GM21723 (cell line): ENCODE results near the gene CENPI.
"Not testable (repeated sequence)": the region's sequence is repeated elsewhere in the genome, so short reads cannot be mapped to it uniquely, and the experiment has no call there.

Source experiments
- ATAC-seq: cut with Tn5 transposase; IDR thresholded peaks from one replicate; pipeline ENCODE4 v1.9.1; 2021; ENCODE audit warnings: mild to moderate bottlenecking, moderate library complexity; ENCODE audit not compliant: unreplicated experiment

CENPI gene, protein sequence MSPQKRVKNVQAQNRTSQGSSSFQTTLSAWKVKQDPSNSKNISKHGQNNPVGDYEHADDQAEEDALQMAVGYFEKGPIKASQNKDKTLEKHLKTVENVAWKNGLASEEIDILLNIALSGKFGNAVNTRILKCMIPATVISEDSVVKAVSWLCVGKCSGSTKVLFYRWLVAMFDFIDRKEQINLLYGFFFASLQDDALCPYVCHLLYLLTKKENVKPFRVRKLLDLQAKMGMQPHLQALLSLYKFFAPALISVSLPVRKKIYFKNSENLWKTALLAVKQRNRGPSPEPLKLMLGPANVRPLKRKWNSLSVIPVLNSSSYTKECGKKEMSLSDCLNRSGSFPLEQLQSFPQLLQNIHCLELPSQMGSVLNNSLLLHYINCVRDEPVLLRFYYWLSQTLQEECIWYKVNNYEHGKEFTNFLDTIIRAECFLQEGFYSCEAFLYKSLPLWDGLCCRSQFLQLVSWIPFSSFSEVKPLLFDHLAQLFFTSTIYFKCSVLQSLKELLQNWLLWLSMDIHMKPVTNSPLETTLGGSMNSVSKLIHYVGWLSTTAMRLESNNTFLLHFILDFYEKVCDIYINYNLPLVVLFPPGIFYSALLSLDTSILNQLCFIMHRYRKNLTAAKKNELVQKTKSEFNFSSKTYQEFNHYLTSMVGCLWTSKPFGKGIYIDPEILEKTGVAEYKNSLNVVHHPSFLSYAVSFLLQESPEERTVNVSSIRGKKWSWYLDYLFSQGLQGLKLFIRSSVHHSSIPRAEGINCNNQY

GRCh38 chrX:101097546-101098453, at the start of gene CENPI:
CENPI (plus strand) TSS chrX:101098204; CDS start chrX:101101071, 2,867 bp downstream.
- peak; percentile 99 for ATAC-seq

DNA sequence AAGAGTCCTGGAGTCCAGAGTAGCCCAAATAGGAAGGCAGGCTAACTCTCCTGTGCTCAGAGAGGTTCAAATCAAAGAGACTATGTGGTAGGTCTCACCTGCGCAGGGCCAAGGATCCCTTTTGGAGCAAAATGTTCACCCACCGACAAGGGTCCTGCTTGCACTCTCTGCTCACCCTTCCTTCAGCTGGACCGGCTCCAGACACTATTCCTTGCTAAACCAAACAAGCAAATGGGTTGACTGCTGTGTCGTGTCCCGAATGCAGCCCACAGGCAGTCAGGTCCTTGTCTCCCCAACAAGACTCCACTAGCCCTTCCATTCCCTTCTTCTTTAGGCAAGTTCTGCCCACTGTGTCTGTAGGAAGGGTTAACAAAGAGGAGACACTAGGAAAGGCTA, 46.9 kb upstream of the CENPI start:
- ATAC-seq, result peak; percentile 9

GRCh38 chrX:101051549-101052302, 46.3 kb upstream of the CENPI start, which contains the start of gene TRMT2B:
TRMT2B (minus strand) TSS chrX:101052111; CDS start chrX:101042289, 9,822 bp downstream.
- peak; percentile 94 for ATAC-seq

DNA sequence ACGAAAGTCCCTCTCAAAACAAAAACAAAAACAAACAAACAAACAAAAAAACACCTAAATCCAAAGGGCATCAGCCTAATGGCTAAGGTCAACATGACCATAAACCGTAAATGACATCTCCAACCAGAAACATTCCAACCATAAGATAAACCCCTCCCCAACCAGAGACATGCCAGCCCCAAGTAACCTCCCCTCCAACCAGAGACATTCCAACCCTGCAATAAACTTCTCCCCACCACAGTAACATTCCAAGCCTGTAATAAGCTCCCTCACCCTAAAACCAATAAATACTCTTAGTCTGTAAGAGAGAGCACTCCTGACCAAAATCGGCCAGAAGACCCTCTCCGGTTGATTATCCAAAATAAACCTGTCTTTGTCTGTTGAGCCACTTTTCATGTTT, 41.5 kb upstream of the CENPI start:
- not testable (repeated sequence) for ATAC-seq

GRCh38 chrX:101057093-101057714, 40.8 kb upstream of the CENPI start:
- peak; percentile 92 for ATAC-seq

GRCh38 chrX:101062176-101062575, 35.8 kb upstream of the CENPI start:
- ATAC-seq, result no peak

- no peak for ATAC-seq
These were observed 26.4 kb upstream of the CENPI start for GRCh38 chrX:101071582-101071981.

GRCh38 chrX:101078716-101079598, 19.0 kb upstream of the CENPI start, which contains the start of gene TMEM35A:
TMEM35A (plus strand) TSS chrX:101078879; CDS start chrX:101079003, 124 bp downstream.
- ATAC-seq, result no peak

DNA sequence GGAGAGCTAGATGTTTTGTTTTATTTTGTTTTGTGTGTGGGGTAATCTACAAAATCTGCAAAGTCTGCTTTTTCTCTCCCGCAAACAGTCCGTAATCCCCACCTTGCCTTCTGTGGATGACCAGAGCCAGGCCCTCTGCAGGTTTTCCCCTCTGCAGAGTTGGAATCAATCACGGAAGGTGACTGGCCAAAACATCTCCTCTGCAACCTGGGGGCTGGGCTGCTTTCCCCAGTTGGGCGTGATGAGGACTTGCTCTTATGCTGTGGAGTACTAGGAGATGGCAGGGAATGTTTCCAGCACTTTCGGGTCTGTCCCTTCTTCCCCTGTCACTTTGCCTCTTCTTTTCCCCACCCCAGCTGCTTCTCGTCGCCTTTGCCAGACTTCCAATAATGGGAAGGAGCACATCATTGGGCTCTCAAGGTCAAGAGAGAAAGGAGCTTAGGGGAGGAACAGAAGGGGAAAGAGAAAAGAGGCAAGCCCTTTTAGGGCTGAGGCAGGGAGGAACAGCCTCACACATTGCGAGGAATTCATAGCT, 18.2 kb upstream of the CENPI start:
- ATAC-seq, result no peak

DNA sequence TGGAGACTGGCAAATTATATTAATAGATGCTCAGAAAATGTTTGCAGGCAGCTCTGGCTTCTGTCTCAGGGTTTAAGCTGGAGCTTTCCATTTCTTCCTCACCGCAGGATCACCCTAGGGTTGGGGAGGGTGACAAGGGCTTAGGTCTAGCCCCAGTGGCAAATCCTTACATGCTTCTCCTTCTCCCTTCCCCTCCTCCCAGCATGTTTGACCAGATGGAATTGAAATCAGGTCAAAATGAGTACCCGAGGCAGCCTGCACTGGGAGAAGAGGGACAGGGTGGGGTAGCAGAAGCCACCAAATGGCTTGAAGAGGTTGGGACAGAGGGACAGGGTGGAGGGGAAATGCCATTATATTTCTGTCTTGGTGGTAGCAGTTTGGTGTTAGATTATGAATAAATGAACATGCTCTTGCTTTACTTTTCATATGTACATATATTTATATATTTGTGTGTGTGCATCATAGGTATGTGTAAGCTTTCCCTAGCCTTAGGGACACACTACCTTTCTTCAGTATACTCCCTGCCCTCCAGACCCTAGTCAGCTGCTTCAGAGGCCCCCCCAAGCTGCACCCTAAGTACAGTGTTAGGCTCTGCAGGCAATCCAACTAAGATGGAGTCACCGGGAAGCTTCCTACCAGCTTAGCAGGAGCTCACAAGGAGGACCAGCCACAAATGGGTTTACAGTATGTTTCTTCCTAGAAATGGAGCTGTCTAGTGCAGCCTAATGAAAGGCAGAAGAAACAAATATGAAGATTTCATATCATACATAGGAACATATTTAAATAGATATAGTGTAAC, 17.5 kb upstream of the CENPI start:
- no peak for ATAC-seq

GRCh38 chrX:101081231-101081630, 16.8 kb upstream of the CENPI start:
- no peak for ATAC-seq

- no peak for ATAC-seq
These were observed 6.2 kb upstream of the CENPI start for GRCh38 chrX:101091817-101092216.

DNA sequence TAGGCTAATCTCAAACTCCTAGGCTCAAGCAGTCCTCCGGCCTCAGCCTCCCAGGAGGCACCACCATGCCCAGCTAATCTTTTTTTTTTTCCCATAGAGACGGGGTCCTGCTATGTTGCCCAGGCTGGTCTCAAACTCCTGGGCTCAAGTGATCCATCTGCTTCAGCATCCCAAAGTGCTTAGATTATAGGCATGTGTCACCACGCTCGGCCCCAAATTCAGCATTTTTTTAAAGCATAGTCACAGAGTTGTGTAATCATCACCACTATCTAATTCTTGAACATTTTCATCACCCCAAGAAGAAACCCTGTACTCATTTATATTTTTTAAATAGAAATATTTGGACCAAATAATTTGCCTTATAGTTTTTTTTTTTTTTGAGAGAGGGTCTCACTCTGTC, 10.3 kb downstream of the CENPI start:
- ATAC-seq, result no peak

DNA sequence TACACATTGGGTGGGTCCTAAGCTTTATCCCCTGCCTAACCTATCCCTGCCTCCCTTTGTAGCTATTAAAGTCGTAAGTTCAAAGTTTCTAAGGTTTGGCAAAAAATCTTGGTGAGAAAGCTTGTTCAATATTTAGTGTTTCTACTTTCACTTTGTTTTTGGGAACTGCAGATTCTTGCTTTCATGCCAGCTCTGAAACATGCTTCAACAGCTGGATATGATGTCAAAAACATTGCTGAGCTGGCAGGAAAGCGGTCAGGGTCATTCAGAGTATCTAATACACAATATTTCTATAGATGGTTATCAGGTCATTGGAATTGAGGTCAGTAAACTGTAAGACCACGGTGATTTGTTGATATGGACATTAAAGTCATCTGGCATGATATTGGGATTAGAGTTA, 19.7 kb downstream of the CENPI start:
- no peak for ATAC-seq

GRCh38 chrX:101136235-101136634, 38.2 kb downstream of the CENPI start:
- ATAC-seq, result no peak
